ENCODE measurements around the gene BAIAP2L1.
"Not testable (repeated sequence)": the region's sequence is repeated elsewhere in the genome, so short reads cannot be mapped to it uniquely, and the experiment has no call there.

The BAIAP2L1 gene

DNA sequence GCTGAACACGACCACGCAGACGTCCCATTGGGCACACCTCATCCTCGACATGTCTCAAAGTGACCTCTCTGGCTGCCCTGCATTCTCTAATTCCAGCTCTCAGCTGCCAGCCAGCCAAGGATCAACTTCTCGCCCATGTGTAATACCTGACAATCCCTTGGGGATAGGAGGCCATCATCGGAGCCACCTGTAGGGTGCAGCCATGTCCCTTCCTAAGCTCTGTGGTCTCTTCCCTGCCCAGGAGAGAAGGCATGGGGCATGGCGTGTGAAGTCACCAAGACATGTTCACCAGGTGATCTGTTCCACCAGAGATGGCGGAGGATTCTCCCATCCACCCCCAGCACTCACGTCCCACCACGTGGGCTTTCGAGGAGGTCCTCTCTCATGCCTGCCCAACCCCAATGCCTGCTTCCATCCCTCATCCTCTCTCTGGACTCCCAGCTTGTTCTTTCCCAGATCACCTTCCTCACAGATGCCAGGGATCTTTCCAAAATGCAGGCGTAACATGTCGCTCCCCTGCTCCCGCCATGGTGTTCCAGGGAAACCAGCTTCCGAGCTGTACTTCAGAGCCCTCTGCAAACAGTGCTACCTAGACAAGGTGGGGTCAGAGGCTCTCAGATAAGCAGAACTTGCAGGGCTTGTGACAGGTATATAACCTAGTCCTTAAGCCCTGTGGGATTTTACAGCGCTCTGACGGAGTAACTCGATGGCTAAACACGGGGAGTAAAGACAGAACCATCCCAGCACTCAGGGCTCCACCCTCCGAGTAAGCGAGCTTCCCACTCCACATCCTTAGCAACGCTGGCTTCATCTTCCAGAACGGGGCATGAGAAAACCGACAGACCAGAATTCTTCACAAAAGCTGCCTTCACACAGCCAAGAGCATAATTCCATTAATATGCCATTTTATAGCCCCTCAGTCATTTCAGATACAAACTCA, 78.3 kb downstream of the BAIAP2L1 start:
- H3K27ac ChIP-seq = no peak overlapping the region
- CTCF ChIA-PET = interaction anchor here (0.5 kb wide), 1 partner anchor 28 kb away, joined by 3 read pairs; no protein-coding TSS in a partner anchor
- TF ChIP-seq CTCF (conservative IDR thresholded peaks at IDR 0.05; ENCODE audit: low read depth) = no peak
- POLR2A ChIA-PET (ENCODE audit: low non-redundant PET) = interaction anchor here (0.7 kb wide), 1 partner anchor 9 kb away, joined by 3 read pairs; no protein-coding TSS in a partner anchor
- no peak for DNase-seq (ENCODE audit: low spot score)

GRCh38 chr7:98321301-98321700, 79.6 kb downstream of the BAIAP2L1 start:
- DNase-seq (ENCODE audit: low spot score) = no peak
- no peak for TF ChIP-seq CTCF (conservative IDR thresholded peaks at IDR 0.05; ENCODE audit: low read depth)
- no peak overlapping the region for H3K27ac ChIP-seq
- POLR2A ChIA-PET (ENCODE audit: low non-redundant PET) = no interaction called here
- CTCF ChIA-PET = interaction anchor here (0.6 kb wide), 2 partner anchors 12 to 20 kb away, joined by 3 read pairs; no protein-coding TSS in a partner anchor

GRCh38 chr7:98319176-98319575, 81.7 kb downstream of the BAIAP2L1 start:
- TF ChIP-seq CTCF (conservative IDR thresholded peaks at IDR 0.05; ENCODE audit: low read depth) = no peak
- ChIA-PET POLR2A (ENCODE audit: low non-redundant PET) (no interaction called here), CTCF (no interaction called here)
- DNase-seq (ENCODE audit: low spot score) = no peak
- no peak overlapping the region for H3K27ac ChIP-seq

- TF ChIP-seq CTCF (conservative IDR thresholded peaks at IDR 0.05; ENCODE audit: low read depth) = no peak
- H3K27ac ChIP-seq = no peak overlapping the region
- DNase-seq (ENCODE audit: low spot score) = no peak
- CTCF ChIA-PET = no interaction called here
- POLR2A ChIA-PET (ENCODE audit: low non-redundant PET) = interaction anchor here (0.7 kb wide), 1 partner anchor 66 kb away, joined by 4 read pairs; no protein-coding TSS in a partner anchor
These were observed 83.4 kb downstream of the BAIAP2L1 start for GRCh38 chr7:98317366-98318040.

DNA sequence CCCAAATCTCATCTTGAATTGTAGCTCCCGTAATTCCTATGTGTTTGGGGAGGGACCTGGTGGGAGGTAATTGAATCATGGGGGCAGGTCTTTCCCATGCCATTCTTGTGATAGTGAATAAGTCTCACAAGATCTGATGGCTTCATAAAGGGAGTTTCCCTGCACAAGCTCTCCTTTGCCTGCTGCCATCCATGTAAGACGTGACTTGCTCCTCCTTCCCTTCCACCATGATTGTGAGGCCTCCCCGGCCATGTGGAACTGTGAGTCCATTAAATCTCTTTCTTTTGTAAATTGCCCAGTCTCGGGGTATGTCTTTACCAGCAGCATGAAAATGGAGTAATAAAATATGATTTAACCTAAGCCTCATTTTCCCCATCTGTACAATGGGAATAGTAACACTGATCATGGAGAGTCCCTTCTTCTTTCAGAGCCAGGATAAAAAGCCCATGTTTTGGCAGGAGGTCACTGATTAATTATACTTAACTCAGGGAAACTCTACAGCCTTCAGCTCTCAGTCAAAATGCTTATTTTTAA, 84.8 kb downstream of the BAIAP2L1 start:
- POLR2A ChIA-PET (ENCODE audit: low non-redundant PET); DNase-seq (ENCODE audit: low spot score); H3K27ac ChIP-seq; CTCF ChIA-PET: not testable (repeated sequence)

DNA sequence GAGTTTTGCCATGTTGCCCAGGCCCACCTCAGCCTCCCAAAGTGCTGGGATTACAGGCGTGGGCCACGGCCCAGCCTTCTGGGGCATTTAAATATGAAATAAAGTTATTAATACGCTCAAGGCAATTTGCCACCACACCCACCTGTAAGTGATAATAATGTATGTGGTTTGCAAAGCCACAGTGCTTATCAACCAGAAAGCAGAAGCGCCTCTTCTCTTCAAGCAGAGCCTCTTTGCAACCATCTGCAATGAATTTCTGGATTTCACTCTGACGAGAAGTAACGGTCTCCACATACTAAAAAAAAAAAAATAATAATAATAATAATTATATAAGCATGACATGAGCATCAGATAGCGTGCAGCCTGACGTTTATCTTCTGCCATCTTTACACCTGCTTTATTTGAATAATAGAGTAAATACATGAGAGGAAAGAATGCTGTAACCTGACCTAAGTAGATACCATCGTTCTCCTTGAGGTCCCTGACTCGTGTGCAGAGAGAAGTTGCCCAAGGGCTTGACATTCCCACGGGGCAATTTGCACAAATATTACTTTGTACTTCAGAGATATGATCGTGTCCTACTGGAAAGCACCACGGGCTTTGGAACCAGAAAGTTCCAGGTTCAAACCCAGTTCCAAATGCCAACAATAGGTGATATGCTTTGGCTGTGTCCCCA, 85.4 kb downstream of the BAIAP2L1 start:
- TF ChIP-seq CTCF (conservative IDR thresholded peaks at IDR 0.05; ENCODE audit: low read depth) = no peak
- CTCF ChIA-PET = no interaction called here
- no peak for DNase-seq (ENCODE audit: low spot score)
- H3K27ac ChIP-seq = no peak overlapping the region
- POLR2A ChIA-PET (ENCODE audit: low non-redundant PET) = interaction anchor here (0.7 kb wide), 1 partner anchor 1363 kb away, joined by 3 read pairs; no protein-coding TSS in a partner anchor
